H1 (cell line): ENCODE measurements around the gene SIGLEC15. TPM values are rescaled to one million over a fixed set of nuclear protein-coding genes. Genes with fewer than 3 reads are reported as not detected.

Source experiments
- CTCF ChIA-PET: fragments of 300-600 bp; sonication (Branson Sonifier 250); formaldehyde crosslinking; loops from one replicate; lab custom pipeline; 2021; ENCODE audit not compliant: partially characterized antibody; lab: Charles Lee
- POLR2A ChIA-PET: fragments of 300-600 bp; sonication (Branson Sonifier 250); formaldehyde crosslinking; loops from one replicate; lab custom pipeline; 2021; ENCODE audit warnings: inconsistent platforms; ENCODE audit not compliant: partially characterized antibody; lab: Charles Lee
- DNase-seq, 2 experiments: peaks; one replicate each; pipeline versions ENCODE4 v3.0.0 to v3.0.0-alpha.2; 2010 to 2022; ENCODE audit warnings: low spot score in 2 of 2, low read depth in 1 of 2, mixed read lengths in 1 of 2
- FAIRE-seq: peaks from 2 replicates; lab custom pipeline; 2011; peaks lifted over from hg19 to GRCh38; lab: Jason Lieb, UNC
- H2AFZ ChIP-seq: 2 replicates; pipeline ENCODE4 v1.8.1; 2012; ENCODE audit warnings: low read length, inconsistent platforms
- H2AK5ac ChIP-seq: 2 replicates; pipeline ENCODE4 v1.6.1; 2013; ENCODE audit warnings: low read depth, low read length
- H2BK120ac ChIP-seq: replicated peaks from 2 replicates; pipeline ENCODE3; 2013; ENCODE audit warnings: low read depth, low read length, inconsistent platforms
- H2BK12ac ChIP-seq: 2 replicates; pipeline ENCODE4 v1.6.1; 2013; ENCODE audit warnings: low read depth, low read length
- H2BK15ac ChIP-seq: 2 replicates; pipeline ENCODE4 v1.6.1; 2013; ENCODE audit warnings: low read length
- H2BK20ac ChIP-seq: 2 replicates; pipeline ENCODE4 v1.6.1; 2013; ENCODE audit warnings: low read length
- H2BK5ac ChIP-seq: 2 replicates; pipeline ENCODE4 v1.6.1; 2013; ENCODE audit warnings: low read depth, low read length
- H3K14ac ChIP-seq: 2 replicates; pipeline ENCODE4 v1.6.1; 2013; ENCODE audit warnings: inconsistent platforms; ENCODE audit not compliant: insufficient read length
- H3K18ac ChIP-seq: 2 replicates; pipeline ENCODE4 v1.6.1; 2013; ENCODE audit warnings: low read length; ENCODE audit errors: extremely low read depth
- H3K23ac ChIP-seq: 2 replicates; pipeline ENCODE4 v1.6.1; 2013; ENCODE audit warnings: inconsistent platforms; ENCODE audit not compliant: insufficient read length
- H3K23me2 ChIP-seq: 2 replicates; pipeline ENCODE4 v1.6.1; 2013; ENCODE audit warnings: low read depth, low read length
- H3K27ac ChIP-seq: 2 replicates; pipeline ENCODE4 v1.6.1; 2011; ENCODE audit warnings: low read depth, low read length, inconsistent platforms
- H3K27me3 ChIP-seq, 4 experiments: replicated peaks in 1 of 4; 1 replicate in 1 of 4; 2 replicates in 3 of 4; pipeline versions ENCODE4 v1.6.1 to v1.8.1; 2011 to 2013; ENCODE audit warnings: low read length in 3 of 4, mild to moderate bottlenecking in 3 of 4, inconsistent platforms in 2 of 4, mixed read lengths in 2 of 4, moderate library complexity in 1 of 4; ENCODE audit not compliant: control insufficient read depth in 3 of 4, insufficient read depth in 3 of 4; ENCODE audit errors: extremely low read depth in 1 of 4
- H3K36me3 ChIP-seq, 4 experiments: 2 replicates each; pipeline versions ENCODE4 v1.6.1 to v1.8.1; 2011 to 2013; ENCODE audit warnings: mild to moderate bottlenecking in 4 of 4, low read length in 3 of 4, moderate library complexity in 2 of 4, control low read depth in 1 of 4, inconsistent platforms in 1 of 4; ENCODE audit not compliant: insufficient read depth in 4 of 4, control insufficient read depth in 2 of 4
- H3K4ac ChIP-seq: replicated peaks from 2 replicates; pipeline ENCODE3; 2013; ENCODE audit warnings: low read length, low read depth, mixed read lengths, inconsistent platforms; ENCODE audit not compliant: insufficient read length
- H3K4me1 ChIP-seq, 4 experiments: replicated peaks in 1 of 4; 1 replicate in 1 of 4; 2 replicates in 3 of 4; pipeline versions ENCODE4 v1.6.1 to v1.8.1; 2011 to 2013; ENCODE audit warnings: low read length in 3 of 4, inconsistent platforms in 2 of 4, mixed read lengths in 1 of 4; ENCODE audit not compliant: insufficient read depth in 4 of 4, control insufficient read depth in 3 of 4
- H3K4me2 ChIP-seq, 2 experiments: 2 replicates each; pipeline versions ENCODE4 v1.6.1 to v1.8.1; 2011 to 2013; ENCODE audit warnings: low read depth in 2 of 2, low read length in 2 of 2, control low read depth in 1 of 2, inconsistent platforms in 1 of 2, mild to moderate bottlenecking in 1 of 2; ENCODE audit not compliant: insufficient read depth in 1 of 2
- H3K4me3 ChIP-seq, 4 experiments: fragments of 200-600, 300-600 bp in 1 of 4; sonication (generic), shearing (Covaris generic), sonication (Bioruptor Twin) in 1 of 4; 2 replicates each; pipeline versions ENCODE4 v1.5.1 to v1.8.1; 2011 to 2016; ENCODE audit warnings: low read length in 4 of 4, low read depth in 3 of 4, control low read depth in 2 of 4, inconsistent platforms in 2 of 4, mild to moderate bottlenecking in 2 of 4, mixed read lengths in 1 of 4, moderate library complexity in 1 of 4; ENCODE audit not compliant: insufficient read depth in 2 of 4; ENCODE audit errors: extremely low read depth in 1 of 4
- H3K56ac ChIP-seq: replicated peaks from 2 replicates; pipeline ENCODE3; 2013; ENCODE audit warnings: low read depth, mild to moderate bottlenecking, mixed read lengths, low read length, inconsistent platforms; ENCODE audit not compliant: insufficient read length
- H3K79me1 ChIP-seq: 2 replicates; pipeline ENCODE4 v1.6.1; 2013; ENCODE audit warnings: low read depth, low read length, control low read depth
- H3K79me2 ChIP-seq, 2 experiments: 2 replicates each; pipeline versions ENCODE4 v1.6.1 to v1.8.1; 2012 to 2013; ENCODE audit warnings: low read length in 2 of 2, mild to moderate bottlenecking in 2 of 2, inconsistent platforms in 1 of 2; ENCODE audit not compliant: insufficient read depth in 2 of 2, control insufficient read depth in 1 of 2
- H3K9ac ChIP-seq, 4 experiments: replicated peaks in 1 of 4; 1 replicate in 1 of 4; 2 replicates in 3 of 4; pipeline versions ENCODE4 v1.6.1 to v1.8.1; 2011 to 2013; ENCODE audit warnings: low read depth in 3 of 4, low read length in 3 of 4, control low read depth in 2 of 4, mild to moderate bottlenecking in 2 of 4, moderate library complexity in 2 of 4, inconsistent platforms in 1 of 4; ENCODE audit errors: extremely low read depth in 1 of 4
- H3K9me3 ChIP-seq, 2 experiments: 2 replicates each; pipeline versions ENCODE4 v1.6.1 to v1.8.1; 2012 to 2013; ENCODE audit warnings: mild to moderate bottlenecking in 2 of 2, moderate library complexity in 2 of 2, control low read depth in 1 of 2, inconsistent platforms in 1 of 2, low read depth in 1 of 2, low read length in 1 of 2, mixed read lengths in 1 of 2; ENCODE audit not compliant: insufficient read depth in 2 of 2
- H4K20me1 ChIP-seq, 2 experiments: replicated peaks in 1 of 2; 2 replicates each; pipeline versions ENCODE3 to v1.8.1; 2011 to 2013; ENCODE audit warnings: inconsistent platforms in 2 of 2, low read length in 2 of 2, mild to moderate bottlenecking in 1 of 2; ENCODE audit not compliant: insufficient read depth in 2 of 2, control insufficient read depth in 1 of 2
- H4K5ac ChIP-seq: 2 replicates; pipeline ENCODE4 v1.6.1; 2013; ENCODE audit warnings: low read length, low read depth, mixed read lengths, inconsistent platforms; ENCODE audit not compliant: insufficient read length
- H4K8ac ChIP-seq: 2 replicates; pipeline ENCODE4 v1.8.0; 2013; ENCODE audit warnings: mild to moderate bottlenecking, moderate library complexity, low read length, inconsistent platforms; ENCODE audit not compliant: insufficient read depth; ENCODE audit errors: extremely low read depth
- H4K91ac ChIP-seq: replicated peaks from 2 replicates; pipeline ENCODE3; 2013; ENCODE audit warnings: low read length, mixed read lengths, inconsistent platforms; ENCODE audit not compliant: insufficient read length
- CHD1 ChIP-seq: IDR thresholded peaks from 2 replicates; pipeline ENCODE4 v1.6.1; 2012; ENCODE audit warnings: low read depth, low read length, improper control_type of control experiment
- CHD2 ChIP-seq: IDR thresholded peaks from 2 replicates; pipeline ENCODE4 v1.6.1; 2012; ENCODE audit warnings: low read length, improper control_type of control experiment
- EZH2 ChIP-seq: fragments of 200-600 bp; sonication (generic); IDR thresholded peaks from 2 replicates; pipeline ENCODE4 v1.7.1; 2012; ENCODE audit warnings: low read depth, mild to moderate bottlenecking, moderate library complexity, low read length, inconsistent platforms; ENCODE audit not compliant: severe bottlenecking
- GABPA ChIP-seq: IDR thresholded peaks from 2 replicates; pipeline ENCODE4 v1.6.1; 2011; ENCODE audit warnings: mild to moderate bottlenecking, low read length, moderate library complexity, borderline replicate concordance; ENCODE audit not compliant: insufficient read depth
- KDM4A ChIP-seq: IDR thresholded peaks from one replicate; pipeline ENCODE4 v1.7.1; 2012; ENCODE audit warnings: low read depth, mild to moderate bottlenecking, moderate library complexity, low read length, inconsistent platforms; ENCODE audit not compliant: severe bottlenecking
- KDM5A ChIP-seq: fragments of 200-600 bp; IDR thresholded peaks from 2 replicates; pipeline ENCODE4 v1.7.1; 2012; ENCODE audit warnings: mild to moderate bottlenecking, low read length, inconsistent platforms, mixed read lengths
- RBBP5 ChIP-seq: IDR thresholded peaks from 2 replicates; pipeline ENCODE4 v1.7.1; 2012; ENCODE audit warnings: low read depth, mild to moderate bottlenecking, inconsistent platforms, low read length, moderate library complexity, borderline replicate concordance
- RNF2 ChIP-seq: fragments of 200-900, 300-1000 bp; sonication (generic); IDR thresholded peaks from 2 replicates; pipeline ENCODE4 v1.7.1; 2016; ENCODE audit warnings: borderline replicate concordance, low read depth, mild to moderate bottlenecking, antibody characterized with exemption, low read length; ENCODE audit not compliant: poor library complexity, severe bottlenecking; ENCODE audit errors: missing control alignments
- SP1 ChIP-seq: IDR thresholded peaks from 2 replicates; pipeline ENCODE4 v1.6.1; 2011; ENCODE audit warnings: low read depth, low read length
- TEAD4 ChIP-seq: IDR thresholded peaks from 2 replicates; pipeline ENCODE4 v1.6.1; 2012; ENCODE audit warnings: low read depth, low read length, inconsistent platforms, mixed read lengths
- YY1 ChIP-seq: IDR thresholded peaks from 2 replicates; pipeline ENCODE4 v1.6.1; 2011; ENCODE audit warnings: low read depth, mild to moderate bottlenecking, low read length
- polyA plus RNA-seq, 7 experiments: library from polyadenylated mRNA; depleted of rRNA in 3 of 7; stranded (reverse) in 5 of 7; unstranded in 2 of 7; fragments of >200 nt in 5 of 7; fragments of 200-250 nt in 2 of 7; gene quantifications; 1 replicate in 5 of 7; 2 replicates in 1 of 7; 4 replicates in 1 of 7; pipeline versions ENCODE4 v1.2.1 to v1.2.3, GENCODE V29; 2011 to 2013; ENCODE audit warnings: missing spikeins in 2 of 7, mixed read lengths in 2 of 7
- total RNA-seq: library from RNA; stranded (reverse); fragmentation: NEBNext Ultra II Directional; extraction: Animal tissue kit (Norgen Biotek cat#: 25700); gene quantifications from 2 replicates; pipeline ENCODE4 v1.2.1, GENCODE V29; 2021
- TF ChIP-seq, protein P1 (sequence below): IDR thresholded peaks from 2 replicates; pipeline ENCODE4 v1.6.1; 2011; ENCODE audit warnings: low read depth, mild to moderate bottlenecking, low read length; ENCODE audit not compliant: insufficient read depth

The SIGLEC15 gene
- total and polyA plus RNA-seq, 2 of the 8 experiments (the other 6 are each of a cell fraction or from before 2014, with no cell fraction given) = 0.20 to 0.37 TPM

DNA sequence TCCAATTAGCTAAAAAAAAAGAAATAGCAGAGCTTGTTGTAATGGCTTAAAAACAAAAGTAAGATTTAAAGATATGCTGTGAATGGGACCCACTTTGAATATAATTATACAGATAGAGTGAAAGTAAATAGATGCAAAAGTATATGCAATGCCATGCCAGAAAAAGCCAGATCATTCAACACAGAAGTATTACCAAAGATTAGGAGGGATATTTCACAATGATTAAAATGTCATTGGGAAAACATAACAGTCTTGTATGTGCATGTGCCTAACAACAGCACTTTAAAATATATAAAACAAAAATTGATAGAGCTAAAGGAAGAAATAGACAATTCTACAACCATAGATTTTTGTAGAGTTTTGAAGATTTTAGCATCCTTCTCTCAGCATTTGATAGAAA lies 19.9 kb upstream of the SIGLEC15 start:
- no peak for FAIRE-seq
- no peak overlapping the region for H4K91ac ChIP-seq
- CTCF ChIA-PET = interaction anchor here (0.7 to 5.9 kb wide), 9 partner anchors 11 to 140 kb away, joined by 3 to 44 read pairs (median 6); partner anchors contain the start of gene SLC14A1
- TF ChIP-seq SP1 (no peak), YY1 (no peak), RNF2 (no peak), KDM4A (no peak), CHD2 (no peak), GABPA (no peak), RBBP5 (no peak), CHD1 (no peak), TEAD4 (no peak), KDM5A (no peak), EZH2 (no peak)
- TF ChIP-seq, protein P1, sequence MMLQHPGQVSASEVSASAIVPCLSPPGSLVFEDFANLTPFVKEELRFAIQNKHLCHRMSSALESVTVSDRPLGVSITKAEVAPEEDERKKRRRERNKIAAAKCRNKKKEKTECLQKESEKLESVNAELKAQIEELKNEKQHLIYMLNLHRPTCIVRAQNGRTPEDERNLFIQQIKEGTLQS = no peak

More for the DNA sequence above, 19.9 kb upstream of the SIGLEC15 start:
- Histone ChIP-seq H3K18ac (no peak overlapping the region), H3K79me1 (no peaks in the 10 kb centered on the region), H4K5ac (no peak overlapping the region), H2BK15ac (no peak overlapping the region), H4K20me1 (no peaks in the 10 kb centered on the region), H3K27me3 (no peaks in the 10 kb centered on the region), H3K9me3 (peaks cover 9 to 14% of the 10 kb centered on the region in 2 experiments; a peak in 2 of 4 replicates), H3K23me2 (no peaks in the 10 kb centered on the region), H3K23ac (no peak overlapping the region), H3K56ac (no peak overlapping the region), H3K14ac (no peak overlapping the region), H3K4ac (no peak overlapping the region), H2BK12ac (no peak overlapping the region), H3K4me3 (no peak overlapping the region), H4K8ac (no peak overlapping the region), H2BK20ac (no peak overlapping the region), H2BK120ac (no peak overlapping the region), H3K9ac (no peak overlapping the region), H2BK5ac (no peak overlapping the region), H2AK5ac (no peak overlapping the region), H2AFZ (no peak overlapping the region), H3K27ac (no peak overlapping the region), H3K36me3 (no peaks in the 10 kb centered on the region), H3K79me2 (no peaks in the 10 kb centered on the region), H3K4me1 (peaks cover 0 to 8% (median 4%) of the 10 kb centered on the region in 4 experiments; a peak in 6 of 7 replicates), H3K4me2 (no peak overlapping the region)
- POLR2A ChIA-PET = no interaction called here
- no peak for DNase-seq
